Measurements from ENCODE around the gene MYRFL.
"Not testable (repeated sequence)": the region's sequence is repeated elsewhere in the genome, so short reads cannot be mapped to it uniquely, and the experiment has no call there.

MYRFL gene

DNA sequence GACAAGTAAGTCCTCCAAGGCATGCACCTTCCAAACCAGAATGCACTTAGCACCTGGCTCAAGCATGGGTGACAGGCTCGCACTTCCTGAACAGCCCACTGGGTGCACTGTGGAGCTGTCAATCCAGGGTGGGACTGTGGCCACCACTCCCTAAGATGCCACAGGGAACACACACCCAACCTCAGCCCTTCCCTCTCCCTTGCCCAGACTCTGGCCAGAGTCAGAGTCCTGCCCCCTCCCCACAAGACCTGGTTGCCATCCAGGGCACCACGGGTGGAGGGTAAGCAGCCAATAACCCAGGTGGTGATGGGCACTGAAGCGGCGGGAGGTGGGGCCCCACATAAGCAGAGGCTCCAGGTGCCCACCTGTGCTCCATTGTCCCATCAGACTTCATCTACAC, 160.6 kb downstream of the MYRFL start:
- no peaks in the 10 kb centered on the region for H3K9me3 ChIP-seq (ENCODE audit: control insufficient read depth, insufficient read depth, low read length)
- no peak overlapping the region for H3K4me3 ChIP-seq (ENCODE audit: low read depth, low read length)
- H3K36me3 ChIP-seq (ENCODE audit: control insufficient read depth, insufficient read depth, low read length): no peaks in the 10 kb centered on the region
- H3K27me3 ChIP-seq (ENCODE audit: control insufficient read depth, insufficient read depth, low read length): no peaks in the 10 kb centered on the region
- no peak overlapping the region for H3K9ac ChIP-seq (ENCODE audit: low read depth, low read length)
- 0 out of 2 replicates have a peak, but pooled peaks cover 3% of the 10 kb centered on the region for H3K4me1 ChIP-seq (ENCODE audit: control insufficient read depth, insufficient read depth, low read length)
- no peak overlapping the region for H3K27ac ChIP-seq (ENCODE audit: low read depth, low read length)

DNA sequence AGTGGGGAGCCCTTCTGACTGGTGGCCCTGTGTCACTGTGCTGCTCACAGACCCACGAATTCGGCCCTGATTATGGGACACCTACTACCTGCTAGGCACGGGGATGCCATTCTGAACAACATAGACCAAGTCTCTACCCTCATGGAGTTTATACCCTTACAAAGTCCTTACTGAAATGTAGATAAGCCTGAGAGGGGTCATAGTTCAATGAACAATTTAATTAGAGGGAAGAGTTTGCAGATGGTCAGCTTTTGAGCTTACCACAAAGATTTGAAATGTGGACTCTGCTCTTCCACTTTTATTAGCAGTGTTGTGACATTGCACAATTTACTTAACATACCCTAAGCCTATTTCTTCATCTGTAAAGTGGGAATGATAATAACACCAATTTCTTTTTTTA, 161.1 kb downstream of the MYRFL start:
- H3K27me3 ChIP-seq (ENCODE audit: control insufficient read depth, insufficient read depth, low read length): no peaks in the 10 kb centered on the region
- H3K9ac ChIP-seq (ENCODE audit: low read depth, low read length): no peak overlapping the region
- no peaks in the 10 kb centered on the region for H3K9me3 ChIP-seq (ENCODE audit: control insufficient read depth, insufficient read depth, low read length)

DNA sequence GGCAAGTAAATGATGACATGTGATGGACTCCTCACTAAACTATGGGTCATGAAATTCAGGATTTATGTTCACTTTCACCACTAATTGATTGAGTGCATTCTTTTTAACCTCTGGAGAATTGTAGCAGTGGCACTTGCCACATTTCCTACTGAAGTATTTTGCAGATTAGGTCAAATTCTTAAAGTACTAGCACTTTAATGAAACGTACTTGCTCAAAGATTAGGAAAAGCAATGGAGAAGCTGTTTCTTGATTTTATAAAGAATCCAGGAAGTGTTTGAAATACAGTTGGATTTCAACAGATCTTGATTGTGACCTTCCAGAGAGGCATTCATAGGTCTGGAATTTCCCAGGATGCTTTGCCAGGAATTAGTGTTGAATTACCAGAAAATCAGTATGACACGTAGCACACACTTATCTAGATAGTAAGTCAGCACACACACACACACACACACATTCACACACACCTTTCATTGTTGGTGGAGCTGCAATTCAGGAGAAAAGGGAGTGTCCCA, 162.6 kb downstream of the MYRFL start:
- Histone ChIP-seq H3K27ac (ENCODE audit: low read depth, low read length) (no peak overlapping the region), H3K9ac (ENCODE audit: low read depth, low read length) (no peak overlapping the region), H3K27me3 (ENCODE audit: control insufficient read depth, insufficient read depth, low read length) (no peaks in the 10 kb centered on the region), H3K36me3 (ENCODE audit: control insufficient read depth, insufficient read depth, low read length) (no peaks in the 10 kb centered on the region), H3K4me3 (ENCODE audit: low read depth, low read length) (no peak overlapping the region), H3K9me3 (ENCODE audit: control insufficient read depth, insufficient read depth, low read length) (no peaks in the 10 kb centered on the region), H3K4me1 (ENCODE audit: control insufficient read depth, insufficient read depth, low read length) (0 out of 2 replicates have a peak, but pooled peaks cover 3% of the 10 kb centered on the region)

More for the DNA sequence above, 161.1 kb downstream of the MYRFL start:
- H3K4me3 ChIP-seq (ENCODE audit: low read depth, low read length): no peak overlapping the region
- H3K36me3 ChIP-seq (ENCODE audit: control insufficient read depth, insufficient read depth, low read length): no peaks in the 10 kb centered on the region
- H3K4me1 ChIP-seq (ENCODE audit: control insufficient read depth, insufficient read depth, low read length): 0 out of 2 replicates have a peak, but pooled peaks cover 3% of the 10 kb centered on the region
- no peak overlapping the region for H3K27ac ChIP-seq (ENCODE audit: low read depth, low read length)

DNA sequence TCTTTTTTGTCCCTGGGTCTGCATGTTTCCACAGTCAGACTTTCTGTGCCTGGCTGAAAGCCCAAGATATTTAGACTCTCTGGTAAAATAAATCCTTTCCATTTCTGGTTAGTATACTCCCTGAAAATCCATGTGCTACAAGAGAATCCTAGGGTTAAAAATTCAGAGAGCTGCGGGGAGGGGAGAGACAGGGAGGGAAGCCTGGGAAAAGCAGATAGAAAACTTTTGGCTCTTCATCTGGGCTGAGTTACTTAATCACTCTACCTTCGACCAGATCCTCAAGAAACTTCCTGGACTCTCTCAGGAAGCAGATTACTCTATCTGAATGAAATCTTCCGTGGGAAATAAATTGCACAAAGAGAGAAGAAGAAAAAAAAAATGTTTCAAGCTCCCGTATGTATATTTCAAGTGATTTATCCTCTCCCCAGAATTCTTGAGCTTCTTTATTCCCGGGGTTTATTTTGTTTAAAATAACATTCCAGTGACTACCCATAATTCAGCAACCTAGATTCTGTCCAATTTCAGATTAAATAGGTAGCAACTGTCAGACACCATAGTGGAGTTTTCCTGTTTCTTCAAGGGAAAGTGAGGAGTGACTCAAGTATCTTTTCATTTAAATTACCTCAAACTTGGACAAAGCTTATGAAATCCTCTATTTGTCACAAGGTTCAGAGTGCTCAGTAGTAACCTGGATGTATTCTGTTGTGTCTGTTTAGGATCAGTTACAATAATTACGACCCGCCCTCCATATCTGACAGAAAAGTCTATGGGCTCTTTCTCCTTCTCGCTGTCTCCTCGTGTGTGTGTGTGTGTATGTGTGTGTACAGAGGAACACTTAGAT, 163.7 kb downstream of the MYRFL start:
- Histone ChIP-seq H3K9me3 (ENCODE audit: control insufficient read depth, insufficient read depth, low read length) (no peaks in the 10 kb centered on the region), H3K4me3 (ENCODE audit: low read depth, low read length) (no peak overlapping the region), H3K4me1 (ENCODE audit: control insufficient read depth, insufficient read depth, low read length) (0 out of 2 replicates have a peak, but pooled peaks cover 3% of the 10 kb centered on the region), H3K27ac (ENCODE audit: low read depth, low read length) (no peak overlapping the region), H3K9ac (ENCODE audit: low read depth, low read length) (no peak overlapping the region), H3K27me3 (ENCODE audit: control insufficient read depth, insufficient read depth, low read length) (no peaks in the 10 kb centered on the region), H3K36me3 (ENCODE audit: control insufficient read depth, insufficient read depth, low read length) (no peaks in the 10 kb centered on the region)

DNA sequence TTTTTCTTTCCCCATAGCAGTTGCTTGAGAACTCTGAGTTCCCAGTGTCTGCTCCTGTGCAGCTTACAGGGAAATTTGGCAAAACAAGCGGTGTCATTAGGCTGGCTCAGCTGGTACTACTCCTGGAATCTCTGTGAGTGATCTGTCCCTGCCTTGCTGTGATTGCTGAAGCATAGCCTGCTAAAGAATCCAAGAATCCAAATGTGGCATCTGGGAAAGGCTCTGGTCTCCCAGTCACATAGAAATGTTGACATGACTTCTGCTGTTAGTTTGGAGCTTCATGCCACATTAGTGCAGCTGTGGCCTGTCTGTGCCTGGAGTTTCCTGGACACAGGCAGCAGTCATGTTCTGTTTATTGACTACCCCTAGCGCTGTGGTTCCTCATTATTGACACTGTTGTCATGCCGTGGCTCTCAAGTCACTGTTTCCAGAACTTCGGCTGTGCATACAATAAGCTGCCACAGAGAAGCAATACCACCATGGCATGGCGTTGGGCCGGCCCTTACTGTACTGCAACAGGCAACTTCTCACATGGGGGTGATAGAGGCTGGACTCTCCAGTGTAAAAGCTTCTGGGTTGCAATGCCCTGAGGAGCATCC, 166.8 kb downstream of the MYRFL start:
- no peak overlapping the region for H3K27ac ChIP-seq (ENCODE audit: low read depth, low read length)
- no peak overlapping the region for H3K9ac ChIP-seq (ENCODE audit: low read depth, low read length)
- H3K4me3 ChIP-seq (ENCODE audit: low read depth, low read length): no peak overlapping the region
- H3K27me3 ChIP-seq (ENCODE audit: control insufficient read depth, insufficient read depth, low read length): no peaks in the 10 kb centered on the region
- H3K4me1 ChIP-seq (ENCODE audit: control insufficient read depth, insufficient read depth, low read length): 0 out of 2 replicates have a peak, but pooled peaks cover 3% of the 10 kb centered on the region
- no peaks in the 10 kb centered on the region for H3K9me3 ChIP-seq (ENCODE audit: control insufficient read depth, insufficient read depth, low read length)
- no peaks in the 10 kb centered on the region for H3K36me3 ChIP-seq (ENCODE audit: control insufficient read depth, insufficient read depth, low read length)

DNA sequence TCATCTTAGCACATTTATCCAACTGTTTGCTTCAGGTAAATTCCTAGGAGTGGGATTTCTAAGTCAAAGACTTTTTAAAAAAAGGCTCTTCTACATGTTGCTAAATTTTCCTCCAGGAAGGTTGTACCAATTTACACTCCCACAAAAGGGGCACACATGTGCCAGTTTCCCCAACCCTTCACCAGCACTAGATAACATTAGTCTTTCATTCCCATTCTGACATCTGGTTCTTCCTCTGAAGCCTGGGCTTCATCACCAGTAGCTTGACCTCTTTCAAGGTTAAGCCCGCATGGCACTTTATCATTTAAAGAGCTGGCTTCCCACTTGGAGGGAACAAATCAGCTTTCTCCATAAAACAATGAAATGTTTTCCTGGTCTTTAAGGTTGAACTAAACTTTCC, 168.4 kb downstream of the MYRFL start:
- H3K9me3 ChIP-seq (ENCODE audit: control insufficient read depth, insufficient read depth, low read length): no peaks in the 10 kb centered on the region
- H3K4me1 ChIP-seq (ENCODE audit: control insufficient read depth, insufficient read depth, low read length): 0 out of 2 replicates have a peak, but pooled peaks cover under 1% of the 10 kb centered on the region
- H3K4me3 ChIP-seq (ENCODE audit: low read depth, low read length): no peak overlapping the region
- no peaks in the 10 kb centered on the region for H3K36me3 ChIP-seq (ENCODE audit: control insufficient read depth, insufficient read depth, low read length)
- no peak overlapping the region for H3K27ac ChIP-seq (ENCODE audit: low read depth, low read length)
- H3K27me3 ChIP-seq (ENCODE audit: control insufficient read depth, insufficient read depth, low read length): no peaks in the 10 kb centered on the region
- no peak overlapping the region for H3K9ac ChIP-seq (ENCODE audit: low read depth, low read length)

DNA sequence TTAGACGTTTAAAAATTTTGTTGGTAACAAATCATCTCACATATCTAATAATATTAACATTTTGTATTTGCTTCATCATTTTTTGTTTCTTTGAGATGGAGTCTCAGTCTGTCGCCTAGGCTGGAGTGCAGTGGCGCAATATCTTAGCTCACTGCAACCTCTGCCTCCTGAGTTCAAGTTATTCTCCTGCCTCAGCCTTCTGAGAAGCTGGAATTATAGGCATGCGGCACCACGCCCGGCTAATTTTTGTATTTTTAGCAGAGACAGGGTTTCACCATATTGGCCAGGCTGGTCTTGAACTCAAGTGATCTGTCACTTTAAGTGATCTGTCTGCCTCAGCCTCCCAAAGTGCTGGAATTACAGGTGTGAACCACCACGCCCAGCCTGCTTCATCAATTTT, 169.1 kb downstream of the MYRFL start:
- H3K4me3 ChIP-seq (ENCODE audit: low read depth, low read length); H3K27ac ChIP-seq (ENCODE audit: low read depth, low read length); H3K4me1 ChIP-seq (ENCODE audit: control insufficient read depth, insufficient read depth, low read length): not testable (repeated sequence)

DNA sequence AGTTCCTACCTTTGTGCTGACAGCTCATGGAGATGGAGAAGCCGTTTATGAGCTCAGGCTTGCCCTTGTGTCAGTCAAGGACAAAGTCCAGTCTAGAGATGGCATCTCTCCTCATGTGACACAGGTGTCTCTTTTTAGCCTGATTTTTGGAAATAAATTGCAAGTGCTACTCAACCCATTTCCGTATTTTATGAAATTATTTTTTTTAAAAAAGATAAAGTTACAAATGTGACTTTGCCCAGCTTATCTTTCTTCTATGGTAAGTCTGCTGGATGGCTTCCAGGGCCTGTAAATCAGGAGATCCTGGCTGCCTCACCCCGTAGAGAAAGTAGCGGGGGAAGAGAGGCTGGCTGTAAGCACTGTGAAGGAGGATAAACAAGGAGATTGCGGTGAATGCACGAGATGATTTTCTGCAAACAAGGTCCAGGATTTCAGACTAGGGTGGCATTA, 169.7 kb downstream of the MYRFL start:
- H3K9me3 ChIP-seq (ENCODE audit: control insufficient read depth, insufficient read depth, low read length): no peaks in the 10 kb centered on the region
- no peak overlapping the region for H3K27ac ChIP-seq (ENCODE audit: low read depth, low read length)
- H3K9ac ChIP-seq (ENCODE audit: low read depth, low read length): no peak overlapping the region

More for the DNA sequence above, 169.1 kb downstream of the MYRFL start:
- H3K9ac ChIP-seq (ENCODE audit: low read depth, low read length); H3K9me3 ChIP-seq (ENCODE audit: control insufficient read depth, insufficient read depth, low read length); H3K27me3 ChIP-seq (ENCODE audit: control insufficient read depth, insufficient read depth, low read length); H3K36me3 ChIP-seq (ENCODE audit: control insufficient read depth, insufficient read depth, low read length): not testable (repeated sequence)

DNA sequence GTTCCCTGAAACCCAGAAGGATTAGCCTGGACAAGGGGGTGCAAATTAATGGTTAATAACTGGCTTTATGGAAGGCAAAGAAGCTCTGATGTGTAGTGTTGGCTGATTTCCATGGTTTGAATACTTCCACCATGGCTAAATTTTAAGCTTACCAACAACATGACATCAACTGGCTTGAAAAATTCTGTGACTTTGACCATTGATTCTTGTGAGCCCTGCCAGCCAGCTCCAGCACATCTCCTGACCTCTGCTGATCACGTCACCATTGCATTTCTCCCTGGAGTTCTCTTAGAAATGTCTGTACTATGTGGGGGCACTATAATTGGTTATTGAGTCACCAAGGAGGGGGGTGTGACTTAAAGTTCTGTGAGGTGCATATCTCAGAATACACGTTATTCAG, 171.2 kb downstream of the MYRFL start:
- H3K27ac ChIP-seq (ENCODE audit: low read depth, low read length): no peak overlapping the region
- H3K27me3 ChIP-seq (ENCODE audit: control insufficient read depth, insufficient read depth, low read length): no peaks in the 10 kb centered on the region

More for the DNA sequence above, 169.7 kb downstream of the MYRFL start:
- Histone ChIP-seq H3K36me3 (ENCODE audit: control insufficient read depth, insufficient read depth, low read length) (no peaks in the 10 kb centered on the region), H3K27me3 (ENCODE audit: control insufficient read depth, insufficient read depth, low read length) (no peaks in the 10 kb centered on the region), H3K4me1 (ENCODE audit: control insufficient read depth, insufficient read depth, low read length) (no peaks in the 10 kb centered on the region), H3K4me3 (ENCODE audit: low read depth, low read length) (no peak overlapping the region)

DNA sequence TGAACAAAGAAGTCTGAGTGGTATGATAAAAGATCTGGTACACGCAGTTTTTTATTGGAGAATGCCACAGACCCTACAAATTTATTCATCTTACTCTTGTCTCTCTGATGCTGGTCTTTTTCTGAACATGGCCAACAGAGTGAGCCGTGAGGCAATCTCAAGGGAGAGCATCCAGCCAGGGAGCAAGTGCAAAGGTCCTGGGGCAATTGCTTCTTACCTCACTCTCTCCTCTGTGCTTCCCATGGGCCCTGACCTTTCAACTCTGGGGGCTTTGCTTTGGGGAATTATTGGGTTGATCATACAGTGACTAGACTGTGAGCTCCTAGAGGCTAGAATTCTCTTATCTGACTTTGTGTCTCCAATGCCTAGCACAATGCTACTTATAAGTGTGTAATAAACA, 171.7 kb downstream of the MYRFL start:
- Histone ChIP-seq H3K4me3 (ENCODE audit: low read depth, low read length) (no peak overlapping the region), H3K4me1 (ENCODE audit: control insufficient read depth, insufficient read depth, low read length) (no peaks in the 10 kb centered on the region), H3K9ac (ENCODE audit: low read depth, low read length) (no peak overlapping the region), H3K36me3 (ENCODE audit: control insufficient read depth, insufficient read depth, low read length) (no peaks in the 10 kb centered on the region), H3K27me3 (ENCODE audit: control insufficient read depth, insufficient read depth, low read length) (no peaks in the 10 kb centered on the region), H3K27ac (ENCODE audit: low read depth, low read length) (no peak overlapping the region), H3K9me3 (ENCODE audit: control insufficient read depth, insufficient read depth, low read length) (no peaks in the 10 kb centered on the region)

More for the DNA sequence above, 171.2 kb downstream of the MYRFL start:
- H3K9ac ChIP-seq (ENCODE audit: low read depth, low read length): no peak overlapping the region
- no peaks in the 10 kb centered on the region for H3K36me3 ChIP-seq (ENCODE audit: control insufficient read depth, insufficient read depth, low read length)
- no peaks in the 10 kb centered on the region for H3K9me3 ChIP-seq (ENCODE audit: control insufficient read depth, insufficient read depth, low read length)
- no peak overlapping the region for H3K4me3 ChIP-seq (ENCODE audit: low read depth, low read length)
- H3K4me1 ChIP-seq (ENCODE audit: control insufficient read depth, insufficient read depth, low read length): no peaks in the 10 kb centered on the region

DNA sequence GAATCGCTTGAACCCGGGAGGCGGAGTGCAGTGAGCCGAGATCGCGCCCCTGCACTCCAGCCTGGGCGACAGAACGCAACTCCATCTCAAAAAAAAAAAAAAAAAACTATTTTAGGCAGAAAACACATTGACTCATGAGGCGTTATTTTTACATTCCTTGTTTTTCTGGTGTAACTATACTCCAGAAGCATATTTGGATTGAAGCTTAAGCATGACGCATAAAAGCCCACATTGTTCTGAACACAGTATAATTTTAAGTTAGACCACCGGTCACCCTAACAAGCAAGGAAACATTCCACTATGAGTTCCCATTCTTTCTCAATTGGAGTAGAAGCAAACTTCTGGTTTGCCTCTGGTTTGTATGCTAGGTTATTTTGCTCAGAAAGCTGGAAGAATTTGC, 173.0 kb downstream of the MYRFL start:
- Histone ChIP-seq H3K9me3 (ENCODE audit: control insufficient read depth, insufficient read depth, low read length) (no peaks in the 10 kb centered on the region), H3K4me3 (ENCODE audit: low read depth, low read length) (no peak overlapping the region), H3K27ac (ENCODE audit: low read depth, low read length) (no peak overlapping the region), H3K4me1 (ENCODE audit: control insufficient read depth, insufficient read depth, low read length) (no peaks in the 10 kb centered on the region), H3K27me3 (ENCODE audit: control insufficient read depth, insufficient read depth, low read length) (no peaks in the 10 kb centered on the region), H3K9ac (ENCODE audit: low read depth, low read length) (no peak overlapping the region), H3K36me3 (ENCODE audit: control insufficient read depth, insufficient read depth, low read length) (no peaks in the 10 kb centered on the region)

Data from HUES48 (cell line).